H9 (cell line): Measurements from ENCODE around the gene UBFD1. TPM values are rescaled to one million over a fixed set of nuclear protein-coding genes. Genes with fewer than 3 reads are reported as not detected.

Source experiments
- DNase-seq: peaks from one replicate; pipeline ENCODE4 v3.0.0-alpha.2; 2017
- H2AFZ ChIP-seq: one replicate; pipeline ENCODE4 v1.6.1; 2013; ENCODE audit warnings: mild to moderate bottlenecking, low read length, control low read depth, moderate library complexity
- H2AK5ac ChIP-seq: 2 replicates; pipeline ENCODE4 v1.6.1; 2013; ENCODE audit warnings: low read length, control low read depth, mixed read lengths; ENCODE audit not compliant: insufficient read length
- H2BK120ac ChIP-seq: one replicate; pipeline ENCODE4 v1.6.1; 2013; ENCODE audit warnings: low read depth, mild to moderate bottlenecking, low read length, control low read depth, inconsistent platforms; ENCODE audit not compliant: poor library complexity, severe bottlenecking
- H2BK12ac ChIP-seq: 2 replicates; pipeline ENCODE4 v1.6.1; 2013; ENCODE audit warnings: low read length, control low read depth, mixed read lengths, low read depth; ENCODE audit not compliant: insufficient read length
- H2BK15ac ChIP-seq: 2 replicates; pipeline ENCODE4 v1.6.1; 2013; ENCODE audit warnings: low read depth, low read length, control low read depth
- H2BK20ac ChIP-seq: one replicate; pipeline ENCODE4 v1.6.1; 2013; ENCODE audit warnings: low read depth, mild to moderate bottlenecking, low read length, control low read depth, inconsistent platforms; ENCODE audit not compliant: poor library complexity, severe bottlenecking
- H2BK5ac ChIP-seq: 2 replicates; pipeline ENCODE4 v1.6.1; 2013; ENCODE audit warnings: low read length, control low read depth, mixed read lengths; ENCODE audit not compliant: insufficient read length
- H3K14ac ChIP-seq: 2 replicates; pipeline ENCODE4 v1.6.1; 2013; ENCODE audit warnings: low read length, control low read depth; ENCODE audit not compliant: insufficient read depth
- H3K18ac ChIP-seq: 2 replicates; pipeline ENCODE4 v1.6.1; 2013; ENCODE audit warnings: low read depth, mild to moderate bottlenecking, mixed read lengths, low read length, control low read depth; ENCODE audit not compliant: insufficient read length
- H3K23ac ChIP-seq: 2 replicates; pipeline ENCODE4 v1.6.1; 2013; ENCODE audit warnings: low read length, control low read depth, mixed read lengths, low read depth; ENCODE audit not compliant: insufficient read length
- H3K23me2 ChIP-seq: 2 replicates; pipeline ENCODE4 v1.6.1; 2013; ENCODE audit warnings: low read depth, mild to moderate bottlenecking, mixed read lengths, low read length, control low read depth; ENCODE audit not compliant: insufficient read length, poor library complexity, severe bottlenecking
- H3K27ac ChIP-seq: 2 replicates; pipeline ENCODE4 v1.5.1; 2013; ENCODE audit warnings: low read length, control low read depth, mixed read lengths, low read depth; ENCODE audit not compliant: insufficient read length
- H3K27me3 ChIP-seq: 2 replicates; pipeline ENCODE4 v1.6.1; 2013; ENCODE audit warnings: low read length, control low read depth, inconsistent platforms; ENCODE audit not compliant: insufficient read depth
- H3K4ac ChIP-seq: 2 replicates; pipeline ENCODE4 v1.6.1; 2013; ENCODE audit warnings: low read depth, mild to moderate bottlenecking, control low read depth, inconsistent platforms, low read length, moderate library complexity
- H3K4me1 ChIP-seq: 2 replicates; pipeline ENCODE4 v1.6.1; 2013; ENCODE audit warnings: low read length, control low read depth, inconsistent platforms; ENCODE audit not compliant: insufficient read depth
- H3K4me2 ChIP-seq: 2 replicates; pipeline ENCODE4 v1.6.1; 2013; ENCODE audit warnings: low read length, control low read depth, mixed read lengths; ENCODE audit not compliant: insufficient read length, insufficient read depth
- H3K56ac ChIP-seq: 2 replicates; pipeline ENCODE4 v1.6.1; 2013; ENCODE audit warnings: low read depth, mild to moderate bottlenecking, mixed read lengths, low read length, control low read depth; ENCODE audit not compliant: insufficient read length
- H3K79me1 ChIP-seq: 2 replicates; pipeline ENCODE4 v1.6.1; 2013; ENCODE audit warnings: low read depth, mild to moderate bottlenecking, moderate library complexity, low read length, control low read depth, inconsistent platforms; ENCODE audit not compliant: insufficient read depth, poor library complexity, severe bottlenecking
- H3K79me2 ChIP-seq: 2 replicates; pipeline ENCODE4 v1.6.1; 2013; ENCODE audit warnings: low read length, control low read depth, inconsistent platforms; ENCODE audit not compliant: insufficient read depth
- H3K9ac ChIP-seq: 2 replicates; pipeline ENCODE4 v1.6.1; 2013; ENCODE audit warnings: low read length, control low read depth, mixed read lengths; ENCODE audit not compliant: insufficient read length; ENCODE audit errors: extremely low read depth
- H3K9me3 ChIP-seq: one replicate; pipeline ENCODE4 v1.6.1; 2013; ENCODE audit warnings: low read depth, low read length, inconsistent platforms; ENCODE audit not compliant: control insufficient read depth
- H3T11ph ChIP-seq: one replicate; pipeline ENCODE4 v1.6.1; 2013; ENCODE audit warnings: mild to moderate bottlenecking, low read length, control low read depth, inconsistent platforms
- H4K20me1 ChIP-seq: one replicate; pipeline ENCODE4 v1.6.1; 2013; ENCODE audit not compliant: control insufficient read depth, insufficient read length, insufficient read depth
- H4K5ac ChIP-seq: 2 replicates; pipeline ENCODE4 v1.6.1; 2013; ENCODE audit warnings: low read depth, mild to moderate bottlenecking, mixed read lengths, low read length, control low read depth; ENCODE audit not compliant: insufficient read length
- H4K8ac ChIP-seq: replicated peaks from 2 replicates; pipeline ENCODE4 v1.6.1; 2013; ENCODE audit warnings: low read length, control low read depth, mixed read lengths, low read depth; ENCODE audit not compliant: insufficient read length
- H4K91ac ChIP-seq: 2 replicates; pipeline ENCODE4 v1.6.1; 2013; ENCODE audit warnings: low read depth, mild to moderate bottlenecking, moderate library complexity, mixed read lengths, low read length, control low read depth; ENCODE audit not compliant: insufficient read length
- H3K27ac Mint-ChIP-seq, 3 experiments: 2 replicates in 2 of 3; 3 replicates in 1 of 3; pipeline ENCODE4 v1.8.0; 2020 to 2021; ENCODE audit warnings: mixed read lengths in 3 of 3, mild to moderate bottlenecking in 1 of 3, moderate library complexity in 1 of 3
- H3K27me3 Mint-ChIP-seq: 2 replicates; pipeline ENCODE4 v1.8.0; 2021; ENCODE audit warnings: low read depth, mild to moderate bottlenecking, moderate library complexity, mixed read lengths
- H3K36me3 Mint-ChIP-seq, 3 experiments: 2 replicates in 2 of 3; 3 replicates in 1 of 3; pipeline ENCODE4 v1.8.0; 2020 to 2021; ENCODE audit warnings: low read depth in 3 of 3, mixed read lengths in 3 of 3; ENCODE audit not compliant: insufficient read depth in 1 of 3
- H3K4me1 Mint-ChIP-seq, 2 experiments: 2 replicates each; pipeline ENCODE4 v1.8.0; 2020; ENCODE audit warnings: mixed read lengths in 2 of 2
- H3K4me3 Mint-ChIP-seq, 2 experiments: 2 replicates in 1 of 2; 3 replicates in 1 of 2; pipeline ENCODE4 v1.8.0; 2020 to 2021; ENCODE audit warnings: mild to moderate bottlenecking in 2 of 2, mixed read lengths in 2 of 2, moderate library complexity in 1 of 2
- H3K9me3 Mint-ChIP-seq, 2 experiments: 2 replicates in 1 of 2; 3 replicates in 1 of 2; pipeline ENCODE4 v1.8.0; 2020; ENCODE audit warnings: mild to moderate bottlenecking in 2 of 2, mixed read lengths in 2 of 2, moderate library complexity in 1 of 2
- WGBS: extraction: QIAGEN DNeasy Blood & Tissue Kit; methylation state at CpG from one replicate; pipeline ENCODE4 v1.1.7; 2013; ENCODE audit warnings: missing lambda C conversion rate, low lambda C conversion rate, mixed read lengths; ENCODE audit not compliant: insufficient read length; ENCODE audit errors: extremely low coverage; 5-methylcytosine and 5-hydroxymethylcytosine counted together
- total RNA-seq: library from RNA; stranded (reverse); gene quantifications from 2 replicates; pipeline ENCODE4 v1.2.1, GENCODE V29; 2021
- TF ChIP-seq, protein P1 (sequence below): fragments of 200-600 bp; sonication (generic); conservative IDR thresholded peaks from 3 replicates; pipeline ENCODE4 v1.8.0; 2021; ENCODE audit warnings: antibody characterized with exemption, mild to moderate bottlenecking

The UBFD1 gene
- total RNA-seq, 1 experiment from 2014 or later, result 107 TPM

GRCh38 chr16:23562505-23562904 is 5.0 kb downstream of the UBFD1 start:
- Histone ChIP-seq H3K23ac (no peak overlapping the region), H4K20me1 (no peaks in the 10 kb centered on the region), H2AFZ (no peak overlapping the region), H2BK20ac (no peak overlapping the region), H3K79me1 (no peaks in the 10 kb centered on the region), H2BK5ac (no peak overlapping the region), H3K18ac (no peak overlapping the region), H3K27me3 (no peaks in the 10 kb centered on the region), H4K8ac (no peak overlapping the region), H2BK15ac (no peak overlapping the region), H3K23me2 (peaks cover 6% of the 10 kb centered on the region), H2AK5ac (no peak overlapping the region), H4K5ac (no peak overlapping the region), H3K27ac (no peak overlapping the region), H3K14ac (no peak overlapping the region), H3K4me1 (no peaks in the 10 kb centered on the region), H3K9ac (no peak overlapping the region), H3K4me2 (no peak overlapping the region), H3T11ph (no peak overlapping the region), H3K4ac (no peak overlapping the region), H3K56ac (no peak overlapping the region), H3K79me2 (peaks cover 10% of the 10 kb centered on the region; the same call in 1 of the 2 replicates), H3K9me3 (no peaks in the 10 kb centered on the region), H2BK120ac (no peak overlapping the region), H4K91ac (no peak overlapping the region), H2BK12ac (no peak overlapping the region)
- DNase-seq, result no peak
- no peaks in the 10 kb centered on the region for H3K27me3 Mint-ChIP-seq
- H3K27ac Mint-ChIP-seq, result no peak overlapping the region
- WGBS, result no CpG with 5 or more reads among the region's 13 CpGs
- peaks cover 54 to 85% (median 78%) of the 10 kb centered on the region in 3 experiments for H3K36me3 Mint-ChIP-seq
- H3K4me1 Mint-ChIP-seq, result peaks cover 0 to 8% of the 10 kb centered on the region in 2 experiments; a peak in 1 of 4 replicates
- TF ChIP-seq, protein P1, sequence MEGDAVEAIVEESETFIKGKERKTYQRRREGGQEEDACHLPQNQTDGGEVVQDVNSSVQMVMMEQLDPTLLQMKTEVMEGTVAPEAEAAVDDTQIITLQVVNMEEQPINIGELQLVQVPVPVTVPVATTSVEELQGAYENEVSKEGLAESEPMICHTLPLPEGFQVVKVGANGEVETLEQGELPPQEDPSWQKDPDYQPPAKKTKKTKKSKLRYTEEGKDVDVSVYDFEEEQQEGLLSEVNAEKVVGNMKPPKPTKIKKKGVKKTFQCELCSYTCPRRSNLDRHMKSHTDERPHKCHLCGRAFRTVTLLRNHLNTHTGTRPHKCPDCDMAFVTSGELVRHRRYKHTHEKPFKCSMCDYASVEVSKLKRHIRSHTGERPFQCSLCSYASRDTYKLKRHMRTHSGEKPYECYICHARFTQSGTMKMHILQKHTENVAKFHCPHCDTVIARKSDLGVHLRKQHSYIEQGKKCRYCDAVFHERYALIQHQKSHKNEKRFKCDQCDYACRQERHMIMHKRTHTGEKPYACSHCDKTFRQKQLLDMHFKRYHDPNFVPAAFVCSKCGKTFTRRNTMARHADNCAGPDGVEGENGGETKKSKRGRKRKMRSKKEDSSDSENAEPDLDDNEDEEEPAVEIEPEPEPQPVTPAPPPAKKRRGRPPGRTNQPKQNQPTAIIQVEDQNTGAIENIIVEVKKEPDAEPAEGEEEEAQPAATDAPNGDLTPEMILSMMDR, result no peak
- no peaks in the 10 kb centered on the region for H3K9me3 Mint-ChIP-seq
- H3K4me3 Mint-ChIP-seq, result no peak overlapping the region
